Measurements from ENCODE around the gene FBXW5. TPM values are rescaled to one million over a fixed set of nuclear protein-coding genes. Genes with fewer than 3 reads are reported as not detected.
A peak's percentile ranks its signal among the peaks of the same experiment; 100 is the strongest.

FBXW5 gene
- total RNA-seq, 1 experiment from 2014 or later: 66.8 TPM

DNA sequence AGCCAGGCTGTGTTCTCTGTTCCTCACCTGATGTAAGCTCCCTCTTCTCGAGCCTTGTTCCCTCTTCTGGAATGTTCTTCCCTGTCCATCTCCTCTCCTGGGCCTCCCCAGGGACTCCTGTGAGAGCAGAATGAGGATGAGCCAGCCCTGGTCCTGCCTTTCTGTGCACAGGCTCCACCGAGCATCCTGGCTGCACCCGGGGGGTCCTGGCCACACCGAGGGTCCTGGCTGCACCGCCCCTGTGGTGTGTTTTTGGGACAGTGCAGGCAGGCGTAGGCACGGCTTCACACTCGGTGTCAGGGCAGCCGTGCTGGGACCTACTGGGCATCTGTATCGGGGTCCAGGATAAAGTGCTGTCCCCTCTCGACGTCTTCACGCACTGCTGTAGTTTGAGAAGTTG is 17.8 kb downstream of the FBXW5 start:
- H3K27ac Mint-ChIP-seq (ENCODE audit: unreplicated experiment): peak overlapping the region; percentile 18
- Histone ChIP-seq H3K36me3 (ENCODE audit: control insufficient read depth, insufficient read depth, low read length) (peaks cover 4% of the 10 kb centered on the region; the same call in 1 of the 2 replicates), H3K4me3 (ENCODE audit: low read depth, low read length) (no peak overlapping the region), H3K4me1 (no peaks in the 10 kb centered on the region), H3K9me3 (peaks cover 8% of the 10 kb centered on the region), H3K27me3 (replicated peaks; ENCODE audit: control insufficient read depth, insufficient read depth, low read length) (no peaks in the 10 kb centered on the region)
- no TSS peak for BruUV-seq (replicated peaks)
- ChIA-PET CTCF (interaction anchor here (0.8 kb wide), 1 partner anchor 109 kb away, joined by 3 read pairs; no protein-coding TSS in a partner anchor), POLR2A (no interaction called here)
- H3K9me3 Mint-ChIP-seq (ENCODE audit: unreplicated experiment): no peaks in the 10 kb centered on the region
- no peaks in the 10 kb centered on the region for H3K27me3 Mint-ChIP-seq (ENCODE audit: insufficient read depth, unreplicated experiment)
- no peak for DNase-seq
- TF ChIP-seq, protein P1, sequence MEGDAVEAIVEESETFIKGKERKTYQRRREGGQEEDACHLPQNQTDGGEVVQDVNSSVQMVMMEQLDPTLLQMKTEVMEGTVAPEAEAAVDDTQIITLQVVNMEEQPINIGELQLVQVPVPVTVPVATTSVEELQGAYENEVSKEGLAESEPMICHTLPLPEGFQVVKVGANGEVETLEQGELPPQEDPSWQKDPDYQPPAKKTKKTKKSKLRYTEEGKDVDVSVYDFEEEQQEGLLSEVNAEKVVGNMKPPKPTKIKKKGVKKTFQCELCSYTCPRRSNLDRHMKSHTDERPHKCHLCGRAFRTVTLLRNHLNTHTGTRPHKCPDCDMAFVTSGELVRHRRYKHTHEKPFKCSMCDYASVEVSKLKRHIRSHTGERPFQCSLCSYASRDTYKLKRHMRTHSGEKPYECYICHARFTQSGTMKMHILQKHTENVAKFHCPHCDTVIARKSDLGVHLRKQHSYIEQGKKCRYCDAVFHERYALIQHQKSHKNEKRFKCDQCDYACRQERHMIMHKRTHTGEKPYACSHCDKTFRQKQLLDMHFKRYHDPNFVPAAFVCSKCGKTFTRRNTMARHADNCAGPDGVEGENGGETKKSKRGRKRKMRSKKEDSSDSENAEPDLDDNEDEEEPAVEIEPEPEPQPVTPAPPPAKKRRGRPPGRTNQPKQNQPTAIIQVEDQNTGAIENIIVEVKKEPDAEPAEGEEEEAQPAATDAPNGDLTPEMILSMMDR (IDR thresholded peaks at IDR 0.05; ENCODE audit: insufficient read depth in 1 of 2, low read depth in 1 of 2, low read length in 1 of 2, severe bottlenecking in 1 of 2, unreplicated experiment in 1 of 2): no peak
- H3K4me1 Mint-ChIP-seq (ENCODE audit: low read depth, unreplicated experiment): no peaks in the 10 kb centered on the region
- intact Hi-C loops (cut with micrococcal nuclease; ENCODE audit: unreplicated experiment): no loop called here
- H3K4me3 Mint-ChIP-seq (ENCODE audit: unreplicated experiment): no peak overlapping the region
- peaks cover 86% of the 10 kb centered on the region for H3K36me3 Mint-ChIP-seq (ENCODE audit: insufficient read depth, unreplicated experiment)

DNA sequence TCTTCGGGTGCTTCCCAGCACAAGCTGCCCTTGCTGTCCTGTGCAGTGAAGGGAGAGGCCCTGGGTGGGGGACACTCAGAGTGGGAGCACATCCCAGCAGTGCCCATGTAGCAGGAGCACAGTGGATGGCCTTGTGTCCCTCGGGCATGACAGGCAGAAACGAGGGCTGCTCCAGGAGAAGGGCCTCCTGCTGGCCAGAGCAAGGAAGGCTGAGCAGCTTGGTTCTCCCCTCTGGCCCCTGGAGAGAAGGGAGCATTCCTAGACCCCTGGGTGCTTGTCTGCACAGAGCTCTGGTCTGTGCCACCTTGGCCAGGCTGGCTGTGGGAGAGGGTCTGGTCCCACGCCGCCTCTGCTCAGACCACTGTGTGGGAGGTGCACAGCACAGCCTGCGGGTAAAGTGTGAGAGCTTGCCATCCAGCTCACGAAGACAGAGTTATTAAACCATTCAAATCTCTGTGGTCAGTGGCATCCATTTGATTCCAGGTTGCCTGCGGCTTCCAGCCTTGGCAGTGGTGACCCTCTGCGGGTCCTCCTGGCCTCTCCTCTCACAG is 18.3 kb downstream of the FBXW5 start:
- TF ChIP-seq, protein P1 (IDR thresholded peaks at IDR 0.05; ENCODE audit: insufficient read depth in 1 of 2, low read depth in 1 of 2, low read length in 1 of 2, severe bottlenecking in 1 of 2, unreplicated experiment in 1 of 2): no peak
- Histone ChIP-seq H3K9me3 (0 out of 2 replicates have a peak, but pooled peaks cover 3% of the 10 kb centered on the region), H3K4me1 (no peaks in the 10 kb centered on the region), H3K27me3 (replicated peaks; ENCODE audit: control insufficient read depth, insufficient read depth, low read length) (no peaks in the 10 kb centered on the region), H3K36me3 (ENCODE audit: control insufficient read depth, insufficient read depth, low read length) (peaks cover 4% of the 10 kb centered on the region; the same call in 1 of the 2 replicates), H3K4me3 (ENCODE audit: low read depth, low read length) (no peak overlapping the region)
- no peaks in the 10 kb centered on the region for H3K27me3 Mint-ChIP-seq (ENCODE audit: insufficient read depth, unreplicated experiment)
- ChIA-PET POLR2A (interaction anchor here (0.5 kb wide), 1 partner anchor 78 kb away, joined by 3 read pairs; no protein-coding TSS in a partner anchor), CTCF (interaction anchor here (0.8 kb wide), 1 partner anchor 109 kb away, joined by 3 read pairs; no protein-coding TSS in a partner anchor)
- TSS peak; percentile 54 for BruUV-seq (replicated peaks)
- DNase-seq: no peak
- H3K36me3 Mint-ChIP-seq (ENCODE audit: insufficient read depth, unreplicated experiment): peaks cover 81% of the 10 kb centered on the region
- no peaks in the 10 kb centered on the region for H3K9me3 Mint-ChIP-seq (ENCODE audit: unreplicated experiment)
- H3K4me3 Mint-ChIP-seq (ENCODE audit: unreplicated experiment): no peak overlapping the region
- H3K4me1 Mint-ChIP-seq (ENCODE audit: low read depth, unreplicated experiment): no peaks in the 10 kb centered on the region
- intact Hi-C loops (cut with micrococcal nuclease; ENCODE audit: unreplicated experiment): no loop called here
- peak overlapping the region; percentile 18 for H3K27ac Mint-ChIP-seq (ENCODE audit: unreplicated experiment)

DNA sequence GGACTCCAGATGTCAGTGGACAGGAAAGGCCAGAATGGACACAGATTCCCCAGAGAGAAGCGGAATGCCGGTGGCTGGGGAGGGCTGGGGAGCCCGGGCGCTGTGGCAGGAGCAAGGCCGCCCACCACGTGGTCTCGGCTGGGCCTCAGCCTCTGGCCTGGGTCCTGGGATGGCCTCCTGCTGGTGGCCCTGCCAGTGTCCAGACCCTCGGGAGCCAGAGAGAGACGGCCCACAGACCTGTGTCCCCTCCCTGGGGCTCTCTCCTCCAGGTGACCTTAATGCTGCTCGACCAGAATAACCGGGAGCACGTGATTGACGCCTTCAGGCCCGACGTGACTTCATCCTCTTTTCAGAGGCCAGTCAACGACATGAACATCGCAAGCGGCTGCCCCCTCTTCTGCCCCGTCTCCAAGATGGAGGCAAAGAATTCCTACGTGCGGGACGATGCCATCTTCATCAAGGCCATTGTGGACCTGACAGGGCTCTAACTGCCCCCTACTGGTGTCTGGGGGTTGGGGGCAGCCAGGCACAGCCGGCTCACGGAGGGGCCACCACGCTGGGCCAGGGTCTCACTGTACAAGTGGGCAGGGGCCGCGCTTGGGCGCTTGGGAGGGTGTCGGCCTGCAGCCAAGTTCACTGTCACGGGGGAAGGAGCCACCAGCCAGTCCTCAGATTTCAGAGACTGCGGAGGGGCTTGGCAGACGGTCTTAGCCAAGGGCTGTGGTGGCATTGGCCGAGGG is 19.0 kb downstream of the FBXW5 start:
- no TSS peak for BruUV-seq (replicated peaks)
- H3K9me3 ChIP-seq: no peaks in the 10 kb centered on the region
- ChIA-PET POLR2A (interaction anchor here (0.5 kb wide), 1 partner anchor 77 kb away, joined by 3 read pairs; no protein-coding TSS in a partner anchor), CTCF (interaction anchor here (0.8 kb wide), 1 partner anchor 110 kb away, joined by 3 read pairs; no protein-coding TSS in a partner anchor)
- no peaks in the 10 kb centered on the region for H3K27me3 ChIP-seq (replicated peaks; ENCODE audit: control insufficient read depth, insufficient read depth, low read length)
- Mint-ChIP-seq H3K27me3 (ENCODE audit: insufficient read depth, unreplicated experiment) (no peaks in the 10 kb centered on the region), H3K4me3 (ENCODE audit: unreplicated experiment) (no peak overlapping the region), H3K4me1 (ENCODE audit: low read depth, unreplicated experiment) (no peaks in the 10 kb centered on the region), H3K36me3 (ENCODE audit: insufficient read depth, unreplicated experiment) (peaks cover 81% of the 10 kb centered on the region), H3K9me3 (ENCODE audit: unreplicated experiment) (no peaks in the 10 kb centered on the region), H3K27ac (ENCODE audit: unreplicated experiment) (no peak overlapping the region)
- TF ChIP-seq, protein P1 (IDR thresholded peaks at IDR 0.05; ENCODE audit: insufficient read depth in 1 of 2, low read depth in 1 of 2, low read length in 1 of 2, severe bottlenecking in 1 of 2, unreplicated experiment in 1 of 2): peak; percentile 2 to 15
- H3K4me1 ChIP-seq: no peaks in the 10 kb centered on the region
- intact Hi-C loops (cut with micrococcal nuclease; ENCODE audit: unreplicated experiment): no loop called here
- no peak for DNase-seq
- no peak overlapping the region for H3K4me3 ChIP-seq (ENCODE audit: low read depth, low read length)
- H3K36me3 ChIP-seq (ENCODE audit: control insufficient read depth, insufficient read depth, low read length): peaks cover 4% of the 10 kb centered on the region; the same call in 1 of the 2 replicates

Measured in Caco-2 (cell line).